HFFc6 (cell line): Measurements from ENCODE around the gene CENPVL3. TPM values are rescaled to one million over a fixed set of nuclear protein-coding genes. Genes with fewer than 3 reads are reported as not detected.
A peak's percentile ranks its signal among the peaks of the same experiment; 100 is the strongest.

Experiments used
- DNase-seq: peaks from one replicate; pipeline ENCODE4 v3.0.0-alpha.2; 2018
- H3K27ac Mint-ChIP-seq: 2 replicates; pipeline ENCODE4 v1.8.0; 2020; ENCODE audit warnings: mild to moderate bottlenecking, mixed read lengths
- H3K27me3 Mint-ChIP-seq: 2 replicates; pipeline ENCODE4 v1.8.0; 2021; ENCODE audit warnings: mild to moderate bottlenecking, moderate library complexity, mixed read lengths; ENCODE audit not compliant: insufficient read depth
- H3K36me3 Mint-ChIP-seq: 2 replicates; pipeline ENCODE4 v1.8.0; 2021; ENCODE audit warnings: low read depth, mixed read lengths
- H3K4me1 Mint-ChIP-seq: 2 replicates; pipeline ENCODE4 v1.8.0; 2020; ENCODE audit warnings: low read depth, mixed read lengths
- H3K4me3 Mint-ChIP-seq: 2 replicates; pipeline ENCODE4 v1.8.0; 2020; ENCODE audit warnings: mild to moderate bottlenecking, moderate library complexity, mixed read lengths
- H3K9me3 Mint-ChIP-seq: 2 replicates; pipeline ENCODE4 v1.8.0; 2020; ENCODE audit warnings: mild to moderate bottlenecking, mixed read lengths
- total RNA-seq, 6 experiments: library from RNA; stranded (reverse); fragmentation: NEBNext Ultra II Directional; extraction: Animal tissue kit (Norgen Biotek cat#: 25700); gene quantifications; 2 replicates in 1 of 6; 3 replicates in 5 of 6; pipeline ENCODE4 v1.2.3, GENCODE V29; 2021
- TF ChIP-seq, protein P1 (sequence below): fragments of 200-600 bp; sonication (generic); IDR thresholded peaks from 2 replicates; pipeline ENCODE4 v1.5.0; 2021; ENCODE audit warnings: antibody characterized with exemption, mild to moderate bottlenecking

Gene CENPVL3
- total RNA-seq, 6 experiments from 2014 or later = not detected

DNA sequence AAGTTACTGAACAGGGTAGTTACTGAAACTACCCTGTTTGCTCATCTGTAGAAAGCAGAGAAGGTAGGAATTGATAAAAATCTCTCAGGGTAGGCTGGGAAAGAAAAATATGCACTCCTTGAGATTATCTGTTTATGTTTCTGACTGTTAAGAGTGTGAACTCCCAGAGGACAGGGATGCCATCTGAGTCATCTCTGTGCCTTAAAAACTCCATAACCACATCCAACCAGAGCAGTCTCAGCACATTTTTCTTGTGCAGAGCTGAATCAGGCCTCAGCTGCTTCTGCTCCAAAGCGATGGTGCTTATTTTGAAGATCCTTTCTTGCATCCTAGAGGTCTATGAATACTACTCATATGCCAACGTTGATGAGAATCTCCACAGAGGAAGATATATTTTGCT is 9.9 kb downstream of the CENPVL3 start:
- Mint-ChIP-seq H3K27me3 (no peaks in the 10 kb centered on the region; the same call in 1 of the 2 replicates), H3K4me3 (no peak overlapping the region)

DNA sequence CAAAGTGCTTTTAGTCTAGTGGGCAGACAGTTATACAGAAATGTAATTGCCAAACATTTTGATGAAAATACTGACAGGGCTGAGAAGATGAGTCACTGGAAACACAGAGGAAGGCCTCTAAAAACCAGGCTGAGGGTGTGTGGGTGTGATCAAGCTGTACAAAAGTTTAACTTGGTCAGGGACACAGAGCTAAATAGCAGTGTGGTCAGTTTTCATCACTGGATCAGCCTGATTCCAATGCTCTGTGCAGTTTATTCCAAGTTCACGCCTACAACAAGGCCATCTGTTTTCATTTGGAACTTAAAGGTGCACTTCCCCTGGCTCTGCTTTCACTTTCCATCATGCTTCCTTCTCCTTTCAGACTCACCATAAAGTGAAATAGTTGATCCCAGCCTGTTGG is 10.6 kb downstream of the CENPVL3 start:
- H3K27ac Mint-ChIP-seq = no peak overlapping the region
- DNase-seq = no peak
- H3K27me3 Mint-ChIP-seq = no peaks in the 10 kb centered on the region; the same call in 1 of the 2 replicates
- TF ChIP-seq, protein P1, sequence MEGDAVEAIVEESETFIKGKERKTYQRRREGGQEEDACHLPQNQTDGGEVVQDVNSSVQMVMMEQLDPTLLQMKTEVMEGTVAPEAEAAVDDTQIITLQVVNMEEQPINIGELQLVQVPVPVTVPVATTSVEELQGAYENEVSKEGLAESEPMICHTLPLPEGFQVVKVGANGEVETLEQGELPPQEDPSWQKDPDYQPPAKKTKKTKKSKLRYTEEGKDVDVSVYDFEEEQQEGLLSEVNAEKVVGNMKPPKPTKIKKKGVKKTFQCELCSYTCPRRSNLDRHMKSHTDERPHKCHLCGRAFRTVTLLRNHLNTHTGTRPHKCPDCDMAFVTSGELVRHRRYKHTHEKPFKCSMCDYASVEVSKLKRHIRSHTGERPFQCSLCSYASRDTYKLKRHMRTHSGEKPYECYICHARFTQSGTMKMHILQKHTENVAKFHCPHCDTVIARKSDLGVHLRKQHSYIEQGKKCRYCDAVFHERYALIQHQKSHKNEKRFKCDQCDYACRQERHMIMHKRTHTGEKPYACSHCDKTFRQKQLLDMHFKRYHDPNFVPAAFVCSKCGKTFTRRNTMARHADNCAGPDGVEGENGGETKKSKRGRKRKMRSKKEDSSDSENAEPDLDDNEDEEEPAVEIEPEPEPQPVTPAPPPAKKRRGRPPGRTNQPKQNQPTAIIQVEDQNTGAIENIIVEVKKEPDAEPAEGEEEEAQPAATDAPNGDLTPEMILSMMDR = no peak
- H3K9me3 Mint-ChIP-seq = no peaks in the 10 kb centered on the region
- H3K36me3 Mint-ChIP-seq = no peaks in the 10 kb centered on the region
- no peak overlapping the region for H3K4me3 Mint-ChIP-seq
- peaks cover 15% of the 10 kb centered on the region for H3K4me1 Mint-ChIP-seq

More for the DNA sequence above, 9.9 kb downstream of the CENPVL3 start:
- no peaks in the 10 kb centered on the region for H3K36me3 Mint-ChIP-seq
- H3K27ac Mint-ChIP-seq = no peak overlapping the region
- H3K4me1 Mint-ChIP-seq = peaks cover 15% of the 10 kb centered on the region
- TF ChIP-seq, protein P1 = no peak
- DNase-seq = peak; percentile 0
- no peaks in the 10 kb centered on the region for H3K9me3 Mint-ChIP-seq

DNA sequence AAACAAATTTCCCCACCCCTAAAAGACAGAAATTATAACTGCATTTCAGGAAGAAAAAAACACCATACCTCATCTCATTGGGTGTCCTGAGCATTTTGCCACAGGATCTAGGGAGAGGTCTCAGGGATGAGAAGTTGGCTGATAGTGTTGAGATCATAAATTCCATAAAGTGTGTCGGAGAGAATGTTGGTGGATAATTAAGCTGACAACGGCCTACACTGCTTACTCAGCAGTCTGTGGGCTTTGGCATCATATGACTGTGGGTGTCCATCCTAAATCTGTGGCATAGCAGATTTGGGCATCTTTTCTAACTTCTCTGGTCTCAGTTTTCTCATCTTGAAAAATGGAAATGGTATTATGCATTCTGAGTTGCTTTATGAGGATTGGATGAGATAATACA is 12.3 kb downstream of the CENPVL3 start:
- no peak overlapping the region for H3K4me3 Mint-ChIP-seq
- TF ChIP-seq, protein P1 = no peak
- H3K27ac Mint-ChIP-seq = no peak overlapping the region
- no peaks in the 10 kb centered on the region for H3K36me3 Mint-ChIP-seq
- DNase-seq = no peak
- no peaks in the 10 kb centered on the region for H3K9me3 Mint-ChIP-seq
- no peaks in the 10 kb centered on the region; the same call in 1 of the 2 replicates for H3K27me3 Mint-ChIP-seq
- H3K4me1 Mint-ChIP-seq = peaks cover 15% of the 10 kb centered on the region

DNA sequence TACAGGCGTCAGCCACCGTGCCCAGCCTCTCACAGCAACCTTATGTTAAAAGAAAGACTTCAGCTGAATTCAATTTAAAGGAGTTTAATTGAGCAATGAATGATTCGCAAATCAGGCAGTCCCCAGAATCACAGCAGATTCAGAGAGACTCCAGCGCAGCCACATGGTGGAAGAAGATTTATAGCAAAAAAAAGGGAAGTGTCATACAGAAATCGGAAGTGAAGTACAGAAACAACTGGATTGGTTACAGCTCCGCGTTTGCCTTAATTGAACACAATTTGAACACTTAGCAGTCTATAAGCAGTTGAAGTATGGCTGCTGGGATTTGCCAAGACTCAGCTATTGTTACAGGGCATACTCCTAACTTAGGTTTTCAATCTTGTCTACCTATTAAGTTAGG is 19.8 kb downstream of the CENPVL3 start:
- Mint-ChIP-seq H3K27ac (no peak overlapping the region), H3K4me3 (no peak overlapping the region), H3K27me3 (peaks cover 2% of the 10 kb centered on the region; the same call in 1 of the 2 replicates), H3K9me3 (no peaks in the 10 kb centered on the region), H3K36me3 (no peaks in the 10 kb centered on the region), H3K4me1 (no peaks in the 10 kb centered on the region)
- DNase-seq = no peak
- TF ChIP-seq, protein P1 = no peak

DNA sequence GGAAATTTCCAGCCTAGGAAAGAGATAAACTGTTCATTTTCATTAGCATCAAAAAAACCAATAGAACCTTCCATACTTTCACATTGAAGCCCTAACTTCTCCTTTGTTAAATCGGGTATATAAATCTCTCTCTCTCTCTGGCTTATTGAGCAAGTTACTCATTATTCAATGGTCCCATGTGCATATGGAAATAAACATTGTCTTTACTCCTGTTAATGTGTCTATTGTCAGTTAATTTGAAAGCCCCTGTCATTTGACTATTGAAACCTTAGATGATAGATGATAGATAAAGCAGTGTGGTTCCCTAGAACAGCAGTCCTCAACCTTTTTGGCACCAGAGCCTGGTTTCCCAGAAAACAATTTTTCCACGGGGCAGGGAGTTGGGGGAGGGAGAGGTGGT is 46.8 kb downstream of the CENPVL3 start:
- Mint-ChIP-seq H3K27ac (no peak overlapping the region), H3K4me3 (no peak overlapping the region), H3K9me3 (no peaks in the 10 kb centered on the region), H3K4me1 (peaks cover 14% of the 10 kb centered on the region), H3K27me3 (0 out of 2 replicates have a peak, but pooled peaks cover 2% of the 10 kb centered on the region), H3K36me3 (no peaks in the 10 kb centered on the region)
- TF ChIP-seq, protein P1 = no peak
- DNase-seq = no peak

DNA sequence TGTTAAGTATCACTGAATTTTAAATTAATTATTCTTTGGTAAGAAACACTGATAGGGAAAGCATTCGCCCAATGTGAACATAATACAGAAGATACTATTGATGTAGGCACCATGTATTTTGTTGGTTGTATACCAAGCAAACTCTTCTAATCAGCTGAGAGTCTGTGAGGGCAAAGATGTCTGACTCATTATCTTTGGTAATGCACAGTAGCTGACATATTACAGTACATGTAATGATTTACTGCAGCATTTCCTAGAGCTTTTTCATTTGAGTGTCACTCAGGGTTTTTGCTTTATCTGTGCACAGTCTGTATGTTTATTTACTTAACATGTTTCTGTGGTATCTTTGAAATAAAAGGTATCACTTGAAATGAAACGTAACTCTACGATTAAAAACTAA is 49.2 kb downstream of the CENPVL3 start:
- no peaks in the 10 kb centered on the region for H3K36me3 Mint-ChIP-seq
- H3K9me3 Mint-ChIP-seq = no peaks in the 10 kb centered on the region

More for the DNA sequence above, 49.2 kb downstream of the CENPVL3 start:
- no peak for DNase-seq
- no peak overlapping the region for H3K27ac Mint-ChIP-seq
- TF ChIP-seq, protein P1 = no peak
- peaks cover 14% of the 10 kb centered on the region for H3K4me1 Mint-ChIP-seq
- no peak overlapping the region for H3K4me3 Mint-ChIP-seq
- H3K27me3 Mint-ChIP-seq = 0 out of 2 replicates have a peak, but pooled peaks cover 2% of the 10 kb centered on the region
